HepG2 (cell line): ENCODE results near the gene P3H3. TPM values are rescaled to one million over a fixed set of nuclear protein-coding genes. Genes with fewer than 3 reads are reported as not detected.

ENCODE experiments used
- BCLAF1 ChIP-seq: fragments of 450-650 bp; IDR thresholded peaks from 2 replicates; pipeline ENCODE4 v1.6.1; 2017; ENCODE audit warnings: mild to moderate bottlenecking
- BRD4 ChIP-seq: sonication (generic); formaldehyde crosslinking; IDR thresholded peaks from 2 replicates; pipeline ENCODE4 v1.4.0; 2020; ENCODE audit warnings: missing genetic modification reagents
- FOXA3 ChIP-seq: IDR thresholded peaks from 2 replicates; pipeline ENCODE4 v1.6.1; 2016; ENCODE audit warnings: missing genetic modification reagents, missing compliant biosample characterization
- FOXP1 ChIP-seq, 2 experiments: fragments of 450-650 bp in 1 of 2; IDR thresholded peaks; 2 replicates each; pipeline ENCODE4 v1.6.1; 2017 to 2018; ENCODE audit warnings: antibody characterized with exemption in 1 of 2
- HNRNPK ChIP-seq: fragments of 200-400 bp; formaldehyde crosslinking; IDR thresholded peaks from 2 replicates; pipeline ENCODE4 v1.6.1; 2018; ENCODE audit warnings: low read length, low read depth, moderate library complexity, mild to moderate bottlenecking; ENCODE audit not compliant: poor library complexity, severe bottlenecking
- JUNB ChIP-seq: sonication (generic); formaldehyde crosslinking; IDR thresholded peaks from 2 replicates; pipeline ENCODE4 v1.8.0; 2022; ENCODE audit warnings: missing genetic modification reagents, mild to moderate bottlenecking, borderline replicate concordance
- KAT7 ChIP-seq: IDR thresholded peaks from 2 replicates; pipeline ENCODE4 v1.6.1; 2018; ENCODE audit warnings: borderline replicate concordance, missing compliant biosample characterization
- KDM2A ChIP-seq: sonication (generic); formaldehyde crosslinking; IDR thresholded peaks from 2 replicates; pipeline ENCODE4 v1.4.0; 2020; ENCODE audit warnings: low read depth, missing genetic modification reagents, borderline replicate concordance
- KDM6A ChIP-seq: IDR thresholded peaks from 2 replicates; pipeline ENCODE4 v1.6.1; 2016; ENCODE audit warnings: low read depth
- LRRFIP1 ChIP-seq: sonication (generic); formaldehyde crosslinking; conservative IDR thresholded peaks from 2 replicates; pipeline ENCODE4 v1.4.0; 2020; ENCODE audit warnings: missing genetic modification reagents
- MAX ChIP-seq: IDR thresholded peaks from 2 replicates; pipeline ENCODE4 v1.6.1; 2012; ENCODE audit warnings: inconsistent platforms
- MXD3 ChIP-seq: IDR thresholded peaks from 2 replicates; pipeline ENCODE4 v1.6.1; 2016; ENCODE audit warnings: mild to moderate bottlenecking, missing biosample characterization, missing genetic modification reagents
- NFATC3 ChIP-seq: sonication (generic); formaldehyde crosslinking; IDR thresholded peaks from 2 replicates; pipeline ENCODE4 v1.5.1; 2020; ENCODE audit warnings: mild to moderate bottlenecking, missing genetic modification reagents
- RBAK ChIP-seq: sonication (generic); formaldehyde crosslinking; IDR thresholded peaks from 2 replicates; pipeline ENCODE4 v1.5.1; 2020; ENCODE audit warnings: mild to moderate bottlenecking, missing genetic modification reagents
- RFX1 ChIP-seq: fragments of 450-650 bp; IDR thresholded peaks from 2 replicates; pipeline ENCODE4 v1.6.1; 2017
- SIX4 ChIP-seq: sonication (generic); formaldehyde crosslinking; IDR thresholded peaks from 2 replicates; pipeline ENCODE4 v1.4.0; 2020; ENCODE audit warnings: missing genetic modification reagents
- STAT5B ChIP-seq: sonication (generic); formaldehyde crosslinking; IDR thresholded peaks from 2 replicates; pipeline ENCODE4 v1.4.0; 2020; ENCODE audit warnings: missing genetic modification reagents
- ZFP37 ChIP-seq: sonication (generic); formaldehyde crosslinking; IDR thresholded peaks from 2 replicates; pipeline ENCODE4 v1.4.0; 2020; ENCODE audit warnings: missing genetic modification reagents, borderline replicate concordance
- ZFP41 ChIP-seq: sonication (generic); formaldehyde crosslinking; IDR thresholded peaks from 2 replicates; pipeline ENCODE4 v1.4.0; 2020; ENCODE audit warnings: mild to moderate bottlenecking, missing genetic modification reagents, borderline replicate concordance
- ZFX ChIP-seq: sonication (generic); formaldehyde crosslinking; IDR thresholded peaks from 2 replicates; pipeline ENCODE4 v1.4.0; 2020; ENCODE audit warnings: mild to moderate bottlenecking, low read depth, missing genetic modification reagents, moderate library complexity
- ZNF136 ChIP-seq: sonication (generic); formaldehyde crosslinking; IDR thresholded peaks from 2 replicates; pipeline ENCODE4 v1.8.1; 2022; ENCODE audit warnings: low read depth, mild to moderate bottlenecking, moderate library complexity, missing genetic modification reagents
- ZNF33B ChIP-seq: sonication (generic); formaldehyde crosslinking; IDR thresholded peaks from 2 replicates; pipeline ENCODE4 v1.5.1; 2020; ENCODE audit warnings: mild to moderate bottlenecking, missing genetic modification reagents
- ZNF562 ChIP-seq: sonication (generic); formaldehyde crosslinking; IDR thresholded peaks from 2 replicates; pipeline ENCODE4 v1.8.0; 2022; ENCODE audit warnings: missing genetic modification reagents, borderline replicate concordance
- ZNF605 ChIP-seq: sonication (generic); formaldehyde crosslinking; IDR thresholded peaks from 2 replicates; pipeline ENCODE4 v1.8.0; 2022; ENCODE audit warnings: mild to moderate bottlenecking, missing genetic modification reagents
- ZNF784 ChIP-seq: sonication (generic); formaldehyde crosslinking; IDR thresholded peaks from 2 replicates; pipeline ENCODE4 v1.5.1; 2020; ENCODE audit warnings: missing genetic modification reagents, mild to moderate bottlenecking, borderline replicate concordance
- polyA plus RNA-seq, 8 experiments: library from polyadenylated mRNA; depleted of rRNA in 3 of 8; stranded (reverse) in 7 of 8; unstranded in 1 of 8; fragments of >200 nt; fragmentation: Illumina TruSeq in 4 of 8; extraction: Trizol in 4 of 8; gene quantifications; 2 replicates each; pipeline versions ENCODE4 v1.2.1 to v1.2.3, GENCODE V29; 2011 to 2016; ENCODE audit warnings: low read depth in 4 of 8, missing spikeins in 1 of 8, mixed read lengths in 1 of 8; ENCODE audit not compliant: insufficient read depth in 1 of 8
- total RNA-seq, 5 experiments: library from RNA; depleted of rRNA; stranded (reverse); fragments of >200 nt; fragmentation: Illumina TruSeq; extraction: Trizol; gene quantifications; 2 replicates each; pipeline ENCODE4 v1.2.3, GENCODE V29; 2016; ENCODE audit warnings: low read depth in 1 of 5

P3H3 gene
- total and polyA plus RNA-seq, 2 of the 13 experiments (the other 11 are each of a cell fraction or from before 2014, with no cell fraction given) = 20.1 to 20.5 TPM

- TF ChIP-seq KAT7 (CRISPR knock-in tag) (no peak), RBAK (CRISPR knock-in tag) (no peak), JUNB (CRISPR knock-in tag) (no peak), LRRFIP1 (CRISPR knock-in tag) (no peak), STAT5B (CRISPR knock-in tag) (no peak), BRD4 (CRISPR knock-in tag) (no peak), FOXA3 (no peak), ZFX (CRISPR knock-in tag) (peak; percentile 62; the same call in 1 of the 2 replicates), NFATC3 (no peak), BCLAF1 (no peak), ZFP37 (peak; percentile 42; the same call in 1 of the 2 replicates), MXD3 (CRISPR knock-in tag) (no peak), ZNF605 (CRISPR knock-in tag) (peak; percentile 64; the same call in 1 of the 2 replicates), ZFP41 (CRISPR knock-in tag) (no peak), ZNF784 (0 out of 2 replicates have a peak, but pooled peaks have one; percentile 31), ZNF33B (CRISPR knock-in tag) (no peak), FOXP1 (IDR thresholded peaks at IDR 0.05) (no peak), FOXP1 (CRISPR knock-in tag; IDR thresholded peaks at IDR 0.05) (no peak), KDM2A (peak; percentile 42), RFX1 (no peak), SIX4 (no peak), HNRNPK (no peak), MAX (peak; percentile 81), KDM6A (no peak), ZNF562 (CRISPR knock-in tag) (no peak), ZNF136 (CRISPR knock-in tag) (0 out of 2 replicates have a peak, but pooled peaks have one; percentile 17)
These were observed 23.1 kb downstream of the P3H3 start, which contains the start of gene CDCA3 (continued) for GRCh38 chr12:6851153-6851920.
